Mucosa of stomach (tissue), 1 donor: ENCODE results near the gene ICE2.

Source experiments
- H3K27me3 ChIP-seq: one replicate; pipeline ENCODE4 v1.7.0; 2013; ENCODE audit warnings: mild to moderate bottlenecking, low read length; ENCODE audit not compliant: control insufficient read depth, insufficient read depth
- H3K36me3 ChIP-seq: one replicate; pipeline ENCODE4 v1.7.0; 2013; ENCODE audit warnings: low read length; ENCODE audit not compliant: control insufficient read depth, insufficient read depth
- H3K4me1 ChIP-seq: one replicate; pipeline ENCODE4 v1.7.0; 2013; ENCODE audit warnings: mild to moderate bottlenecking, low read length; ENCODE audit not compliant: control insufficient read depth, insufficient read depth
- H3K4me3 ChIP-seq: one replicate; pipeline ENCODE4 v1.7.0; 2013; ENCODE audit warnings: low read length
- H3K9ac ChIP-seq: one replicate; pipeline ENCODE4 v1.7.0; 2013; ENCODE audit warnings: mild to moderate bottlenecking, low read length, moderate library complexity
- H3K9me3 ChIP-seq: one replicate; pipeline ENCODE4 v1.7.0; 2013; ENCODE audit warnings: mild to moderate bottlenecking, low read length, moderate library complexity; ENCODE audit not compliant: control insufficient read depth
- donor health status: Pancreatic carcinoma.

ICE2 gene

DNA sequence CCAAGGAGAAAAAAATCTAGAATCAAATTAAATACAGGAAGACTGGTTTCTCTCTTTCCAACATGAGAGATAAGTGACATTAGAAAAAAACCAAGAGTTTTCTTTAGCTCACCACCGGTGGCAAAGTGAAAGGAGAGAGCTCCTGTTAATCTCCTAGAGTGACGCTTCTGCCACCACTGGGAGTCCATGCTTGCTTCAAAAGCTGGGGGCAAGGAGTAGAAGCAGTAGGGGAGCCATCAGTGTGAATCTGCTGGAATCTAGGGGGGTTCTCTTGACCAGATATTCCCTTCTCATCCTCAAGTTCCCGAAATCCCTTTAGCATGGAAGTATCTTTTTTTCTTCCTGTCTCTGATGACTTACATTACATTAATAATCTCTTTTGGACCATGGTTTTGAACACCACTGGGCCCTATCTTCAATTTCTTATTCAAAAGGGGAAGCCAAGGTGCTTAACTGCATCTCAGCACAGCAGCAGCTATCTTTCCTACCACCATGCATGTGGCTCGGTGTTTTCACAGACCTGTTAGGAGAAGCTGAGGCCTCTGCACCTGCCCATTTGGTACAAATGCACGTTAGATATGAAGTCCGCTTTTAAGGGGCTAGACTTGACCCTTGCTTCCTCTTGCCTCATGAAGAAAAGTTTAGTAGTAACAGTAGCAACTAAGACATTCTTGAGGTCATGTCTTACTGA, 6.6 kb upstream of the ICE2 start:
- no peaks in the 10 kb centered on the region for H3K9me3 ChIP-seq
- no peaks in the 10 kb centered on the region for H3K36me3 ChIP-seq
- H3K27me3 ChIP-seq = no peaks in the 10 kb centered on the region
- H3K4me3 ChIP-seq = no peak overlapping the region
- H3K4me1 ChIP-seq = peaks cover 4% of the 10 kb centered on the region
- H3K9ac ChIP-seq = no peak overlapping the region

DNA sequence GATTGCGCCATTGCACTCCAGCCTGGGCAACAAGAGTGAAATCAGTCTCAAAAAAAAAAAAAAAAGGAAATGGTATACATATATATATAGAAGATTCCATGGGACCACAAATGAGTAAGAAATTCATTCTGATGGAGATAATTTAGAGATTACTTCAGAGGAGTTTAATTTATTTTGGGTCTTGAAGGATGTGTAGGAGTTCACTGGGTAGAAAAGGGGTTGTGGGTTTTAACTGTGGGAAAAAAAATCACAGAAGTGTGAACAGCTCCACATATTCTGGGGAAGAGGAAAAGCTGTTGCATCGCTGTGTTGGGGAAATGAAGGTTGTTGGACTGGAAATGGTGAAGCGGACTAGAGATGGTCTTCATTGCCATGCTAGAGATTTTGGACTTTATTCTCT, 4.1 kb upstream of the ICE2 start:
- Histone ChIP-seq H3K4me3 (no peak overlapping the region), H3K4me1 (peaks cover 7% of the 10 kb centered on the region), H3K9me3 (no peaks in the 10 kb centered on the region), H3K27me3 (no peaks in the 10 kb centered on the region), H3K9ac (no peak overlapping the region), H3K36me3 (no peaks in the 10 kb centered on the region)

- H3K4me3 ChIP-seq = no peak overlapping the region
- no peak overlapping the region for H3K9ac ChIP-seq
Observed at GRCh38 chr15:60480888-60481287, 1.9 kb upstream of the ICE2 start.

DNA sequence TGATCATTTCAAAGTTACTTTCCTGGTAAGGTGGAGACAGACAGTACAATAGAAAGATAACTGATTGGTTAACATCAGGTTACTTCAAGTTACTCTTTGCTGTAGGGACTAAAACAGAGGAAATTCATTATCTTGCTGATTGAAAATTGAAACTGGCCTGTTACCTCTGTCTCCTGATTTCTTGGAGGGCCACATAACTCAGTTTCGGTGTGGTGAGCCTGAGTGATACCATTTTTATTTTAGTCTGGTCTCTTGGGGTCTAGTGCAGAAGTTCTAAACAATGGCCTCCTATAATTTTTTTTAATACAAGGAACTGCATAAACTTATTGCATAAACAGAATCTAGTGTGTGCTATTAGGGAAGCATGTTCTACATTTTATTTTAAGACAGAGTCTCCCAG, 1.2 kb upstream of the ICE2 start:
- Histone ChIP-seq H3K4me3 (no peak overlapping the region), H3K4me1 (peaks cover 12% of the 10 kb centered on the region), H3K36me3 (no peaks in the 10 kb centered on the region), H3K9me3 (no peaks in the 10 kb centered on the region), H3K9ac (peak overlapping the region; percentile 92), H3K27me3 (no peaks in the 10 kb centered on the region)

More at GRCh38 chr15:60480888-60481287, 1.9 kb upstream of the ICE2 start:
- Histone ChIP-seq H3K4me1 (peaks cover 12% of the 10 kb centered on the region), H3K27me3 (no peaks in the 10 kb centered on the region), H3K36me3 (no peaks in the 10 kb centered on the region), H3K9me3 (no peaks in the 10 kb centered on the region)

DNA sequence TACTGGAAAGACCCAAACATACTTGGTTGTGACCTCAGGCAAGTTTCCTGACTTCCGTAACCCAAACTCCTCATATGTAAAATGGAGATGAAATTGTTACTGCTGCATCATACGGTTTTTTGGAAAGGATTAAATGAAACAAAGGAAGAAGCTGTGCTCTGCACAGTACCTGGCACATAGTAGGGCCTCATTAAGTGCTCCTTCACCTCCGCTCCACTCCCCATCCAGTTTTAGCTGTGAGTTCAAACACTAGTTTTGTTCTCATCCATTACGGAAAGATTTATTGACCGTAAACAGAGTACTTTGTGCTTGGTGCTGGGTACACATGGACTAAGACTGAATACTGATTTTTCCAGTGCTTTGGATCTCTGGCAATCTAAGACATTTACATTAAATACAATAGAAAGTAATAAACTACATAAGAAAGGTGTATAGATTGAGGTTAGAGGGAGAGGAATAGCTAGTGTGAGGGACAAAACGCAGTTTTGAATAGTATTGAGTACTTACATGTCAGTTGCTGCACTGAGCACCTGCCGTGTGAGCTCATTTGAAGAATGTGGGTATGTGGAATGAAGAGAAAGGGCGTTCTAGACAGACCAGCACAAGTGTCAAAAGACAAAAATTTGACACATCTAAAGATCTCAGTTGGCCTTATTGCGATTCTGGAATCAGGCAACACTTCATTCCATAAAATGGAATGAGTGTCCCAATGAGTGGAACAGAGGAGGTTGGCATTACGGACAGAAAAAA, 594 bp upstream of the ICE2 start:
- Histone ChIP-seq H3K9me3 (no peaks in the 10 kb centered on the region), H3K36me3 (no peaks in the 10 kb centered on the region), H3K4me3 (peak overlapping the region; percentile 86), H3K4me1 (peaks cover 12% of the 10 kb centered on the region), H3K9ac (peak overlapping the region; percentile 92), H3K27me3 (no peaks in the 10 kb centered on the region)

DNA sequence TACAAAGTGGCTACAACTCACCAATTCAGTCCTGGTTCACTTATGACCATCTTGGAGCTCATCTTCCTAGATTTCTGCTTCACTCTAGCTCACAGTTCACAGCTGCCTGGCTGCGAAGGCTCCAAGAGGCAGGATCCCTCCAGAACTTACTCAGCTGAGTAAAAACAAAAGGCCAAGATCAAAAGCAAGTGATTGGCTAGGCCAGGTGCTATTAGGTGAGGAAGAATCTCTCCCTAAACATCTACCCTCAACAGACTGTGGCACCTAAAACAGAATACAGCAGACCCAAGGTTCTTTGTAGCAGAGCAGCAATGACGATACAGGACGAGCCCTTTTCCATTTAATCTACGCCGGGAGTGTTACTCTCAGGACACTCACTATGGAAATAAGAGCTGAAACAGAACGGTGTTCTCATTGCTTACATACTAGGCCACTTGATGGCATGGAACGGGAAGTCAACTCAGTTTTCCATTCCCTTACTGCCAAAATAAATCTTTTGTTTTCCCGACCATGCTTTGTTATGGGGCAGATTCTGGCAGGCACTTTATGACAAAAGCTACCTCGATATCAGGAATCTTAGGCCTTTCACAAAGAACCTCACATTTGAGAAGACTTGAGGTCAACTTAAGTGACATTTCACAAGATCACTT, 901 bp downstream of the ICE2 start:
- no peaks in the 10 kb centered on the region for H3K9me3 ChIP-seq
- H3K36me3 ChIP-seq = no peaks in the 10 kb centered on the region
- no peaks in the 10 kb centered on the region for H3K27me3 ChIP-seq
- peaks cover 12% of the 10 kb centered on the region for H3K4me1 ChIP-seq
- peak overlapping the region; percentile 86 for H3K4me3 ChIP-seq
- H3K9ac ChIP-seq = peak overlapping the region; percentile 92

DNA sequence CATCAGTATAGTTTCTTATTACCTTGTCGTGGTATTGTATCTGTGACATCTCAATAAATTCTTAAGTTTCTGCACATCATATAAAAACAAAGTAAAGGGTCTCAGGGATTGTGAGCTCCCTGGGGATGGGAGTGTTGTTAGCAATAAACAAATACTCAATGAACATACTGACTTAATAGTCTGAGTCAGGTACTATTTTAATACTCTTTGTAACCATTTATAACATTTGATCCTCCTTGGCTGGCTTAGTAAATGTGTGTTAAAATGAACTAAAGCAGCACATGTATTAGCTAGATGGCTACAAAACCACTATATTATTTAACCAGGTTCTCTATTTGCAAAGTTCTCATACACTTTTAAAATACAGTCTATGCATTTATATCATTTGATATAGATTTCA, 1.8 kb downstream of the ICE2 start:
- Histone ChIP-seq H3K9me3 (no peaks in the 10 kb centered on the region), H3K4me3 (no peak overlapping the region), H3K36me3 (no peaks in the 10 kb centered on the region), H3K4me1 (peaks cover 12% of the 10 kb centered on the region), H3K27me3 (no peaks in the 10 kb centered on the region), H3K9ac (no peak overlapping the region)

- Histone ChIP-seq H3K4me3 (no peak overlapping the region), H3K4me1 (peaks cover 12% of the 10 kb centered on the region), H3K27me3 (no peaks in the 10 kb centered on the region)
Observed at GRCh38 chr15:60476713-60477112, 2.2 kb downstream of the ICE2 start.

GRCh38 chr15:60473135-60473534, 5.8 kb downstream of the ICE2 start:
- Histone ChIP-seq H3K4me3 (no peak overlapping the region), H3K4me1 (peaks cover 5% of the 10 kb centered on the region), H3K36me3 (no peaks in the 10 kb centered on the region), H3K27me3 (no peaks in the 10 kb centered on the region), H3K9ac (no peak overlapping the region), H3K9me3 (no peaks in the 10 kb centered on the region)

More at GRCh38 chr15:60476713-60477112, 2.2 kb downstream of the ICE2 start:
- Histone ChIP-seq H3K9me3 (no peaks in the 10 kb centered on the region), H3K9ac (no peak overlapping the region), H3K36me3 (no peaks in the 10 kb centered on the region)

DNA sequence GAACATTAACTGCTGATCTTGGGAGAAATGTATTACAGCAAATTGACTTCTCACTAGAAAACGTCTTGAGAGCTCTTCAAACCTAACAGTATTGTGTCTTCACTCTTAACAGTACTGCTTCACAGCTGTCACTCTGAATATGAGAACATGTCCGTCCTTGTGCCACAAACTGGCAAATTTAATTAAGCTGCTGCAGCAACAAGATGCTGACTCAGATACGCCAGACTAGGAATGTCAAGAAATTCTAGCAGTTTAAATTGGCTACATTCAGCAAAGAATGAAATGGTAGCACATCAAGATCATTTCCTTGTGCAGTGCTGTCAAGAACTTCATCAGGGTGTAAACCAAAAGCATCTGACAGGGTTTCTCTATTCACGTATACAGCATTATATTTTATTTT, 7.6 kb downstream of the ICE2 start:
- no peak overlapping the region for H3K9ac ChIP-seq

DNA sequence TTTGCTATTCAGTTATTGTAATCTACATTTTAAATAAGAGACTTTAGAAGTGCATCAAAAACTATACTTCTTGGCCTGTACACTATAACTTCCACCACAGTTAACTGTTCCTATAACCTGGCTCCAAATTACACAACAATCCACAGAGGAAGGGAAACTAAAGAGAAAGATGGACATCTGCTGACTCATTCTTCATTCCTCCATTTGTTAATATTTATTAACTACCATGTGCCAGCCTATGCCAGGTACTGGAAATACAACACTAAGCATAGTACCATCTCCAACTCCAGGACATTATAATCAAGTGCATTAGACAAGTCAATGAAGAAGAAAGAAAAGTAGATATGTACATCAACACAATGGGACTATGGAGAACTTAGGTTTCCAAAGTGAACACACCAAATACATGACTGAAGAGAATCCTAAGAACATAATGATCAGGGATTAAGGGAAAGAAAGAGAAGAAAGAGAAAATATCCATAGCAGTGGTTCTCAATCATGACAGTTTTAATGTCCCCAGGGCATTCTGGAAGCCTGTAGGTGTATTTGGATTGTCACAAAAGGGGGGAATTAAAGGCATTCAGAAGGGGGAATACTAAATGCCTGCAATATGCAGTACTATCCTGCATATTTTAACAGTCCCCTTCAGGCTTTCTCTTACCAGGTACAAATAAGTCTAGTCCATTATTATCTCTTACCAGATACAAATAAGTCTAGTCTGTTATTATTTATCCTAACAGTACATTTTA, 8.9 kb downstream of the ICE2 start:
- Histone ChIP-seq H3K27me3 (no peaks in the 10 kb centered on the region), H3K36me3 (no peaks in the 10 kb centered on the region), H3K4me1 (no peaks in the 10 kb centered on the region), H3K9ac (no peak overlapping the region), H3K4me3 (no peak overlapping the region), H3K9me3 (no peaks in the 10 kb centered on the region)

More for the DNA sequence above, 7.6 kb downstream of the ICE2 start:
- Histone ChIP-seq H3K9me3 (no peaks in the 10 kb centered on the region), H3K4me1 (no peaks in the 10 kb centered on the region), H3K36me3 (no peaks in the 10 kb centered on the region), H3K27me3 (no peaks in the 10 kb centered on the region), H3K4me3 (no peak overlapping the region)
